ENCODE data around the gene ELOB.
"Not testable (repeated sequence)": the region's sequence is repeated elsewhere in the genome, so short reads cannot be mapped to it uniquely, and the experiment has no call there.

Gene ELOB

GRCh38 chr16:2744711-2745110 is 32.4 kb downstream of the ELOB start:
- DNase-seq: no peak

DNA sequence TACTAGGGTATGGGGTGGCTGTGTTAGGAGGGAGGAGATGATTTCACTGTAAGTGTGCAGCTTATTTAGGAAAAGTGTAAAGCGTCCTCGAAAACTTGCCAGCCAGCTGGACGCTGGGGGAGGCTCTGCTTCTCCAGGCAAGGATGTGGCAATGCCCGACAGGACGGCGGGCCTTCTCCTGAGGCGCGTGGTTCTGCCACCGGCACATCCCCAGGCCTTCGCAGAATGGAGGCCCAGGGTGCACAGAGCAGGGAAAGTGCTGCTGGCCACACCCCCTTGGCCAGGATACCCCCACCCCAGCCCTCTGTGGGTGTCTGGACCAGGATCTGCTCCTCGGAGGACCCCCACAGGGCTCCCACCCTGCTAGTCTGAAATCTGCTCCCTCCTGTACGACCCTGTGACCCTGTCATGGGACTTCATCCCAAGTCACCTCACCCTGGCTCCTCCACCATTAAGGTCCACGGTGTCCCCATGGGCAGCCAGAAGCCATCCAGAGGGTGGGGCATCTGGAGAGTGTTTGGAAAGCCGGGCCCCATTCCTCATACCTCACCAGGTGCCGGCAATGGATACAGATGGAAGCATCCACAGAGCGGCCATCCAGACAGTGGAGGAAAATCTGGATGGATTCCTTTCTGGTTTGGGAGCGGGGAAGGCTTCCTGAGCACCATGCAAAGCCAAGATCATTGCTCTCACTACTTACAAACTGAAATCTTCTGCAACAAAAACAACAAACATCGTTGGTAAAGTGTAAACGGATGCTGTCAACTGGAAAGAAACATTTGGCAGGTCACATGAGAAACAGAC is 33.9 kb downstream of the ELOB start:
- no peak for DNase-seq

DNA sequence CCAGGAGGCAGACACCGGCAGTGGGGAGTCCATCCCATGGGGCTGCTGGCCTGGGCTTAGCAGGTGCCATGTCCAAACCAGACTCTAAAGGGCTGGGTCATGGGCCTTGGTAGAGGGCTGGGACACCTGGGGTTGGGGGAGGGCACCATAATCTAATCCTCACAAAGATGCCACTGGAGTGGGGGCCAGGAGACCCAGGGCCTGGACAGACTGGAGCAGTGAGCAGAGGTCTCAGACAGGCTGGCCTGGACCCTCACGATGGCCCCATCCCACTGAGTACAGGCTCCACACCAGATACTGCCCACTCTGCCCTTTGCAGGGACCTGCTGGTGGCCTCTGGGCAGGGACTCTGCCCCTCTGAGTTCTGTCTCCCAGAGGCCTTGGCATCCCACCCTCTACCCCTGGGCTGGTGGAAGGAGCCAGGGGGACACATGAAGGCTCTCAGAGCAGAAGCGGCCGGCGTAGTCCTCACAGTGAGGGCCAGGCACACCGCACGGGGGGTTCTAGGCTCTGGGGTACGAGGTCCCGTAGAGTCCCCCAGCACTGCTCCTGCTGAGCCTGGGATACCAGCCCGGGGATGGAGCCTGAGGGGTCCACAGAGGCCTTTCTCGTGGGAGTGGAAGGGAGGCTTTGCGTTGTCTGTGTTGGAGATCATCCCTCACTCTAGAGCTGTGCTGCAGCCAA is 34.6 kb downstream of the ELOB start:
- no peak for DNase-seq

DNA sequence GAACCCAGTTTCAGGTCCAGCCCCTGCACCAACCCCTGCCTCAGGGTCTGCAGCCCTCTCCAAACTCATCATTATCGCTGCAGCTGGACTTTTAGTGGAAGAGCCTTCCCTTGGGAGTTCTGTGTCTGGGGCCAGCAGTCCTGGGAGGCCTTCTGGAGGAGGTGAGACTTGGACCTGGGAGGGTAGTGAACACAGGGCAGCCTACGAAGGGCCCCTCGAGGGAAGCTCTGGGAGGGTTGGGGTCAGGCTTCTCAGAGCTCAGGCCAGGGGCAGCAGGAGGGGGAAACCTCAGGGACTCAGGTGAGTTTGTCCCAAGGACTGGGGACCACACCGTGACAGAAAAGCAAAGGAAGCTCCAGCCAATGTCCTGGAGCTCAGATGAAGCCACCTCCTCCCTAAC is 35.9 kb downstream of the ELOB start:
- DNase-seq: no peak

GRCh38 chr16:2740476-2740875 is 36.6 kb downstream of the ELOB start:
- no peak for DNase-seq

- DNase-seq: peak in 1 of 3 experiments; percentile 33
Observed at GRCh38 chr16:2739625-2740430, 37.3 kb downstream of the ELOB start.

- no peak for DNase-seq
Observed at GRCh38 chr16:2738615-2739014, 38.5 kb downstream of the ELOB start.

GRCh38 chr16:2737895-2738418 is 39.1 kb downstream of the ELOB start:
- DNase-seq: no peak

DNA sequence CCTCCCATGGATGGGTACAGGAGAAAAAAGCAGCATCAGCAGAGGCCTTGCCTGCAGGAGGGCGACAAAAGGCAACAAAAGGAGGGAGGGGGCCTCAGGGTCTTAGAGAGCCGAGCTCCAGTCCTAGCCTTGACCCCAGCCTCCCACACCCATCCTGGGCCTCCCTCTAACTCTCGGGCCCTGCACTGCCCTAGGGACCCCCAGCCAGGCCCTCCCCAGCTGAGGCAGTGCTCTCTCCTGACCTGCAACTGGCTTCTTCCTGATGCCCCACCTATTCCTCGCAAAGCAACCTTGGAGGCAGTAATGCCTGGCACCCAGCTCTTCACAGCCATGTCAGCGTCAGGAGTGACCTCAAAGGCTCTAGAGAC is 39.9 kb downstream of the ELOB start:
- no peak for DNase-seq

DNA sequence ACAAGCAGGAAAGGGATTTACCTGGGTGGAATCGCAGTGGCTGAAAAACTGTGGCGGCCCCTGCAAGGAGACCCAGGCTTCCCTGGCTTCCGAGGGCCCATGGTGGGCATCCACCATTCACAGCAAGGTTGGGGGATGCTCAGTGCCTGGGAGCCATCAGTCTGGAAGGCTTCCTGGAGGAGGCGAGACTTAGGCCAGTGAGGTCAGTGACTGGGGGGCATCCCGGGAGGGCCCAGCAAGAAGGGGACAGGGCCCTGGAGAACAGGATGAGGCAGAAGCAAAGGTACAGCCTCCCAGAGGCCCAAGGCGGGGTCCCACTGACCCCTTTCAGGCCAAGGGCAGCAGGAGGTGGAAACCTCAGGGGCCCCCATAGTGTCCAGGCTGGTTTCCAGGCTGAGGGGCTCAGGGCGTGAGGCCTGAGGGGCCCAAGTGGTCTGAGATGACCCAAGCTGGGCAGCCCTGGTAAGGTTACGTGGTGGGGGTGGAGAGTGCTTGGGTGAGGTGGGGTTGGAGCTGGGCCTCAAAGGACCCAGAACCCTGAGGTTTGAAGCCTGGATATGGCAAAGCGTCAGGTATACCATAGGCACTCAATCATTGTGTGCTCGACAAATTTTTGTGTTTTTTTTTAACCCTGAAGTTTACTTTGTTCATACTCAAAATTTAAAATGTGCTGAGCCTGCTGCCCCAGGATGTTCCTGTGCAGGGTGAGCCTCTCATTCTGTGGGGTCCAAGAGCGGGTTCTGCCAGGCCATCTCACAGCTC is 40.4 kb downstream of the ELOB start:
- no peak for DNase-seq

GRCh38 chr16:2734844-2735515 is 42.1 kb downstream of the ELOB start:
- no peak for DNase-seq

DNA sequence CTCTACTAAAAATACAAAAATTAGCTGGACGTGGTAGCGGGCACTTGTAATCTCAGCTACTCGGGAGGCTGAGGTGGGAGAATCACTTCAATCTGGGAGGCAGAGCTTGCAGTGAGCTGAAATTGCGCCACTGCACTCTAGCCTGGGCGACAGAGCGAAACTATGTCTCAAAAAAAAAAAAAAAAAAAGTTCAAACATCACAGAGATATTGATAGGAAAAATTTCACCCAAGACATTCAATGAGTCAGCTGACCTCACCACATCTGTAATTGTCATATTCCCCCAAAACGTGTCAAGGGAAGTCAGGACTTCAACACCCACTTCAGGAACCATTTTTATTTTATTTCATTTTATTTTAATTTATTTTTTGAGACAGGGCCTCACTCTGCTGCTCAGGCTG is 49.0 kb downstream of the ELOB start:
- DNase-seq: no peak

DNA sequence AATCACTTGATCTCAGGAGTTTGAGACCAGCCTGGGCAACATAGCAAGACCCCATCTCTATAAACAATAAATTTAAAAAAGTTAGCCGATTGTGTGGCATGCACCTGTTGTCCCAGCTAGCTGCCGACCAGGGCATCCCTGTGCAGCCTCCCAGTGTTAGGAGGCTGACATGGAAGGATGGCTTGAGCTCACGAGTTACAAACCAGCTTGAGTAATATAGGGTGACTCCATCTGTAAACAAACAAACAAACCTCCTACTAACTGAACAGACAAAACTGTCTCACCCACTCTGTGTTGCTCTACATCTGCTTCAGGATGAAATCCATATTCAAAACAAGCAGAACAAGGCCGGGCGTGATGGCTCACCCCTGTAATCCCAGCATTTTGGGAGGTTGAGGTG is 50.2 kb downstream of the ELOB start:
- no peak for DNase-seq

- no peak for DNase-seq
Observed at GRCh38 chr16:2724816-2725348, 52.2 kb downstream of the ELOB start.

DNA sequence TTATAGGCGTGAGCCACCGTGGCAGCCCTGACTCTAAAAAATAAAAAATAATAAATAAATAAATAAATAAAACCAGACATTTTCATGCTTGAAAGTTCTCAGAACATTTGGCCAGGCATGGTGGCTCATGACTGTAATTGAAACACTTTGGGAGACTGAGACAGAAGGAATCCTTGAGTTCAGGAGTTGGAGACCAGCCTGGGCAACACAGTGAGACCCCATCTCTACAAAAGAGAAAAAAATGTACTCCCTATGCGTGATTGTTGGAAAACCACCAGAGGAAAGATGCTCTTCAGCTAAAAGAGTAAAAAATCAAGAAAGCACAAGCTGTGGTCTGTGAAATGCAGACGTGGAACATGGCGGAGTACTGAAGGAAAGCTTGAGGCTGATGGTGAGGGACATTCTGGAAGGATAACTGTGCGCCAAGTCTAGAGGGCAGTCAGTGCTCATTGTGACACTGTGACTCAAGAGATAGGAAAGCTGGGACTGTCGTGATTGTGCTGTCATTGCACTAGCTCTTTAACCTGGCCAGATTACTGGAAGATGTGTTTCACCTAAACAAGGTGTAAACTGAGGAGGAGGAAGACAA is 52.9 kb downstream of the ELOB start:
- no peak for DNase-seq

GRCh38 chr16:2721634-2722173 is 55.4 kb downstream of the ELOB start:
- DNase-seq: not testable (repeated sequence)
